Caco-2 (cell line): ENCODE data around the gene FGF3. TPM values are rescaled to one million over a fixed set of nuclear protein-coding genes. Genes with fewer than 3 reads are reported as not detected.
A peak's percentile ranks its signal among the peaks of the same experiment; 100 is the strongest.
"Not testable (repeated sequence)": the region's sequence is repeated elsewhere in the genome, so short reads cannot be mapped to it uniquely, and the experiment has no call there.

Source experiments
- BruUV-seq: library from RNA; stranded (reverse); fragments of 400-500 nt; replicated peaks from 2 replicates; lab custom pipeline; 2021; lab: Mats Ljungman, UMichigan
- CTCF ChIA-PET: fragments of 300-600 bp; sonication (Branson Sonifier 250); formaldehyde crosslinking; loops from one replicate; lab custom pipeline; 2022; ENCODE audit warnings: antibody characterized with exemption; lab: Charles Lee
- POLR2A ChIA-PET: fragments of 300-600 bp; sonication (Branson Sonifier 250); formaldehyde crosslinking; loops from one replicate; lab custom pipeline; 2022; ENCODE audit warnings: antibody characterized with exemption; lab: Charles Lee
- DNase-seq, 2 experiments: peaks; one replicate each; pipeline versions ENCODE4 v3.0.0 to v3.0.0-alpha.2; 2020 to 2022
- H3K27me3 ChIP-seq: replicated peaks from 2 replicates; pipeline ENCODE4 v1.6.0; 2011; ENCODE audit warnings: low read length; ENCODE audit not compliant: control insufficient read depth, insufficient read depth
- H3K36me3 ChIP-seq: 2 replicates; pipeline ENCODE4 v1.5.1; 2011; ENCODE audit warnings: low read length; ENCODE audit not compliant: control insufficient read depth, insufficient read depth
- H3K4me1 ChIP-seq: fragments of 250-450 bp; sonication (Bioruptor Pico); 2 replicates; pipeline ENCODE4 v1.5.1; 2020; ENCODE audit warnings: mild to moderate bottlenecking
- H3K4me3 ChIP-seq: 2 replicates; pipeline ENCODE4 v1.5.1; 2011; ENCODE audit warnings: low read depth, mild to moderate bottlenecking, control low read depth, low read length
- H3K9me3 ChIP-seq: fragments of 250-450 bp; sonication (Bioruptor Pico); 2 replicates; pipeline ENCODE4 v1.5.1; 2020; ENCODE audit warnings: mild to moderate bottlenecking, moderate library complexity
- H3K27ac Mint-ChIP-seq: one replicate; pipeline ENCODE4 v1.8.0; 2022; ENCODE audit warnings: mixed read lengths; ENCODE audit not compliant: unreplicated experiment
- H3K27me3 Mint-ChIP-seq: one replicate; pipeline ENCODE4 v1.8.0; 2022; ENCODE audit warnings: mixed read lengths; ENCODE audit not compliant: insufficient read depth, unreplicated experiment
- H3K36me3 Mint-ChIP-seq: one replicate; pipeline ENCODE4 v1.8.0; 2022; ENCODE audit warnings: mild to moderate bottlenecking, mixed read lengths; ENCODE audit not compliant: insufficient read depth, unreplicated experiment
- H3K4me1 Mint-ChIP-seq: one replicate; pipeline ENCODE4 v1.8.0; 2022; ENCODE audit warnings: low read depth, mixed read lengths; ENCODE audit not compliant: unreplicated experiment
- H3K4me3 Mint-ChIP-seq: one replicate; pipeline ENCODE4 v1.8.0; 2022; ENCODE audit warnings: mild to moderate bottlenecking, moderate library complexity, mixed read lengths; ENCODE audit not compliant: unreplicated experiment
- H3K9me3 Mint-ChIP-seq: one replicate; pipeline ENCODE4 v1.8.0; 2022; ENCODE audit warnings: mixed read lengths; ENCODE audit not compliant: unreplicated experiment
- intact Hi-C: fragments of 100-400 bp; cut with micrococcal nuclease; formaldehyde crosslinking; loops from one replicate; pipeline ENCODE4 v1.10.0; 2022; ENCODE audit not compliant: unreplicated experiment
- total RNA-seq: library from RNA; stranded (reverse); gene quantifications from 2 replicates; pipeline ENCODE4 v1.2.3, GENCODE V29; 2022
- TF ChIP-seq, protein P1 (sequence below), 2 experiments: fragments of 200-600 bp in 1 of 2; IDR thresholded peaks; 1 replicate in 1 of 2; 2 replicates in 1 of 2; pipeline versions ENCODE4 v1.5.1 to v1.8.0; 2011 to 2022; ENCODE audit warnings: antibody characterized with exemption in 1 of 2, control low read depth in 1 of 2, inconsistent platforms in 1 of 2, low read depth in 1 of 2, low read length in 1 of 2, mild to moderate bottlenecking in 1 of 2, moderate library complexity in 1 of 2; ENCODE audit not compliant: insufficient read depth in 1 of 2, severe bottlenecking in 1 of 2, unreplicated experiment in 1 of 2

FGF3 gene
- total RNA-seq, 1 experiment from 2014 or later = not detected

DNA sequence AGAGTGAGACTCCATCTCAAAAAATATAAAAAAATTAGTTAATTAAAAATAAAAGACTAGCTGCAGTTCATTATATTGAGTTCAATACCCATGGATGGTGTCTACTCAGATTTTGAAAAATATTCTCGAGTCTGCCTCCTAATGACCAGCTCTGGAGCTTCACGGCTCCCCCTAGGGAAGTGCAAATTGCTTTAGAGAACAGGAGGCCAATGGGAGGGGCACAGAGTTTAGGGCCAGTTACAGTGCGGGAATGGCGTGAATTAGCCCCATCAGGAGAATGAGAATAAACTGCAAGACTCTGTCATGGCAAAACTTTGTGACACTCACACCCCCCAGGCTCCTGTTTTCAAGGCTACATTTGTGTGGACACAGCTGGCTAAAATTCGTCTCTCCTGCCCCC lies 48.7 kb downstream of the FGF3 start:
- H3K27me3 Mint-ChIP-seq = peaks cover 9% of the 10 kb centered on the region
- H3K36me3 Mint-ChIP-seq = no peaks in the 10 kb centered on the region
- no peak overlapping the region for H3K4me3 ChIP-seq
- intact Hi-C loops = no loop called here
- no TSS peak for BruUV-seq
- H3K9me3 Mint-ChIP-seq = no peaks in the 10 kb centered on the region
- no peak overlapping the region for H3K27ac Mint-ChIP-seq
- H3K4me1 Mint-ChIP-seq = no peaks in the 10 kb centered on the region
- TF ChIP-seq, protein P1, sequence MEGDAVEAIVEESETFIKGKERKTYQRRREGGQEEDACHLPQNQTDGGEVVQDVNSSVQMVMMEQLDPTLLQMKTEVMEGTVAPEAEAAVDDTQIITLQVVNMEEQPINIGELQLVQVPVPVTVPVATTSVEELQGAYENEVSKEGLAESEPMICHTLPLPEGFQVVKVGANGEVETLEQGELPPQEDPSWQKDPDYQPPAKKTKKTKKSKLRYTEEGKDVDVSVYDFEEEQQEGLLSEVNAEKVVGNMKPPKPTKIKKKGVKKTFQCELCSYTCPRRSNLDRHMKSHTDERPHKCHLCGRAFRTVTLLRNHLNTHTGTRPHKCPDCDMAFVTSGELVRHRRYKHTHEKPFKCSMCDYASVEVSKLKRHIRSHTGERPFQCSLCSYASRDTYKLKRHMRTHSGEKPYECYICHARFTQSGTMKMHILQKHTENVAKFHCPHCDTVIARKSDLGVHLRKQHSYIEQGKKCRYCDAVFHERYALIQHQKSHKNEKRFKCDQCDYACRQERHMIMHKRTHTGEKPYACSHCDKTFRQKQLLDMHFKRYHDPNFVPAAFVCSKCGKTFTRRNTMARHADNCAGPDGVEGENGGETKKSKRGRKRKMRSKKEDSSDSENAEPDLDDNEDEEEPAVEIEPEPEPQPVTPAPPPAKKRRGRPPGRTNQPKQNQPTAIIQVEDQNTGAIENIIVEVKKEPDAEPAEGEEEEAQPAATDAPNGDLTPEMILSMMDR (IDR thresholded peaks at IDR 0.05; ENCODE audit: insufficient read depth in 1 of 2, low read depth in 1 of 2, low read length in 1 of 2, severe bottlenecking in 1 of 2, unreplicated experiment in 1 of 2) = peak in 1 of 2 experiments; percentile 33
- H3K36me3 ChIP-seq = no peaks in the 10 kb centered on the region
- no peaks in the 10 kb centered on the region for H3K4me1 ChIP-seq
- peak in 1 of 2 experiments; percentile 29 for DNase-seq
- H3K27me3 ChIP-seq = no peaks in the 10 kb centered on the region
- peaks cover 3% of the 10 kb centered on the region; the same call in 1 of the 2 replicates for H3K9me3 ChIP-seq
- ChIA-PET CTCF (no interaction called here), POLR2A (no interaction called here)
- H3K4me3 Mint-ChIP-seq = no peak overlapping the region

- no peaks in the 10 kb centered on the region for H3K36me3 Mint-ChIP-seq
- peaks cover 12% of the 10 kb centered on the region for H3K27me3 Mint-ChIP-seq
These were observed 53.7 kb downstream of the FGF3 start for GRCh38 chr11:69765498-69765995.

GRCh38 chr11:69764918-69765317 lies 54.3 kb downstream of the FGF3 start:
- H3K9me3 ChIP-seq, H3K36me3 ChIP-seq, CTCF ChIA-PET, H3K27ac Mint-ChIP-seq, H3K4me3 Mint-ChIP-seq, BruUV-seq, H3K27me3 ChIP-seq, intact Hi-C loops, POLR2A ChIA-PET, DNase-seq, H3K9me3 Mint-ChIP-seq, H3K4me1 ChIP-seq, H3K4me1 Mint-ChIP-seq, H3K4me3 ChIP-seq, H3K36me3 Mint-ChIP-seq: not testable (repeated sequence)
- H3K27me3 Mint-ChIP-seq = peaks cover 12% of the 10 kb centered on the region

More at GRCh38 chr11:69765498-69765995, 53.7 kb downstream of the FGF3 start:
- ChIA-PET POLR2A (no interaction called here), CTCF (interaction anchor here (0.6 kb wide), 1 partner anchor 12 kb away, joined by 3 read pairs; no protein-coding TSS in a partner anchor)
- TF ChIP-seq, protein P1 (IDR thresholded peaks at IDR 0.05; ENCODE audit: insufficient read depth in 1 of 2, low read depth in 1 of 2, low read length in 1 of 2, severe bottlenecking in 1 of 2, unreplicated experiment in 1 of 2) = no peak
- no peak overlapping the region for H3K27ac Mint-ChIP-seq
- H3K4me1 Mint-ChIP-seq = no peaks in the 10 kb centered on the region
- Histone ChIP-seq H3K9me3 (peaks cover 3% of the 10 kb centered on the region), H3K4me1 (no peaks in the 10 kb centered on the region), H3K4me3 (no peak overlapping the region), H3K27me3 (no peaks in the 10 kb centered on the region), H3K36me3 (no peaks in the 10 kb centered on the region)
- intact Hi-C loops = no loop called here
- DNase-seq = no peak
- no peak overlapping the region for H3K4me3 Mint-ChIP-seq
- no TSS peak for BruUV-seq
- H3K9me3 Mint-ChIP-seq = no peaks in the 10 kb centered on the region
